Muscle layer of duodenum (tissue), 2 donors: Measurements from ENCODE around the gene DLG2.

Source experiments
- H3K27ac ChIP-seq: one replicate; pipeline ENCODE4 v1.7.0; 2013; ENCODE audit warnings: mild to moderate bottlenecking, low read length
- H3K27me3 ChIP-seq: one replicate; pipeline ENCODE4 v1.7.0; 2013; ENCODE audit warnings: low read depth, mild to moderate bottlenecking, control low read depth, low read length
- H3K36me3 ChIP-seq, 2 donors: one replicate each; pipeline ENCODE4 v1.7.0; 2013; ENCODE audit warnings: low read length in 2 of 2, control low read depth in 1 of 2, mild to moderate bottlenecking in 1 of 2; ENCODE audit not compliant: insufficient read depth in 2 of 2, control insufficient read depth in 1 of 2
- H3K4me1 ChIP-seq, 2 donors: one replicate each; pipeline ENCODE4 v1.7.0; 2013; ENCODE audit warnings: low read length in 2 of 2, mild to moderate bottlenecking in 2 of 2, control low read depth in 1 of 2, moderate library complexity in 1 of 2; ENCODE audit not compliant: insufficient read depth in 2 of 2, control insufficient read depth in 1 of 2
- H3K4me3 ChIP-seq, 2 donors: one replicate each; pipeline ENCODE4 v1.7.0; 2013; ENCODE audit warnings: low read length in 2 of 2, low read depth in 1 of 2, mild to moderate bottlenecking in 1 of 2
- H3K9me3 ChIP-seq, 2 donors: one replicate each; pipeline ENCODE4 v1.7.0; 2013; ENCODE audit warnings: low read length in 2 of 2, control low read depth in 1 of 2, mild to moderate bottlenecking in 1 of 2; ENCODE audit not compliant: control insufficient read depth in 1 of 2
- donor health status: healthy.

DLG2 gene

GRCh38 chr11:84273541-84273940, 1353.6 kb downstream of the DLG2 start:
- Histone ChIP-seq H3K4me1 (no peaks in the 10 kb centered on the region), H3K4me3 (no peak overlapping the region)

DNA sequence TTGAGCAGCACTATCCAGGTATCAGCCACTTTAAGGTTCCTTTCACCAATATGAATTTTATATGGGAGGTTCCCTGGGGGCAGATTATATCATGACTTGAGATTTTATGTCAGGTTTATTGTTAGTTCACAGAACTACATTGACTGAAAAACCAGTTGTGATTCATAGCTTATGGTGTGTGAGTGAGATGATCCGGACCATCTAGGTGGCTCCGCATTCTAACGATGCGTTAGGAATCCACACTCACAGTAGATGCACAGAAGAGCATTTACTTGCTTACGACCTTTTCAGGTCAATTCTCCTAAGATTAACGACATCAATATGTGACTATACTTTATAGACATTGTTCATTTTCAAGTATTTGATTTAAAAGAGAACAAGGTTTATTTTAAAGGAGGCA, 1356.7 kb downstream of the DLG2 start:
- no peaks in the 10 kb centered on the region for H3K9me3 ChIP-seq
- no peak overlapping the region for H3K4me3 ChIP-seq
- H3K27ac ChIP-seq = no peak overlapping the region
- no peaks in the 10 kb centered on the region for H3K36me3 ChIP-seq
- no peaks in the 10 kb centered on the region for H3K4me1 ChIP-seq
- no peaks in the 10 kb centered on the region for H3K27me3 ChIP-seq

More at GRCh38 chr11:84273541-84273940, 1353.6 kb downstream of the DLG2 start:
- Histone ChIP-seq H3K36me3 (no peaks in the 10 kb centered on the region), H3K9me3 (no peaks in the 10 kb centered on the region), H3K27ac (no peak overlapping the region), H3K27me3 (no peaks in the 10 kb centered on the region)

DNA sequence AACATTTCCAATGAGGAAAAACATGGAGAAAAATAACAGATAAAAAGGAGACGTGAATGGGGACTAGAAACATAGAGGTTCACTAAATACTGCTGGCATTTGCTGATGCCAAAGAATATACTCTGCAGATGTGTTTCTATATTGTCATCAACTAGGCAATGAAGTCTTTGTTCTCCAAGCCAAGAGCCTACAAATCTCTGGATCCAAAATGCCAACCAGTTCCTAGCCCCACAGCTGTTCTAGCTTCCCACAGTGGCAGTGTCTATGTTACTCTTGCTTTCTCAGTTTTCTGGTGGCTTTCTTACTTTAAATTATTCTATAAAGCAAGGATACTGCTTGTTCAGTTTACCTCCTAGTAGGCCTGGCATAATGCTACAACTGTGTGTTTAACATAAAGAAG, 1363.1 kb downstream of the DLG2 start:
- no peaks in the 10 kb centered on the region for H3K9me3 ChIP-seq
- no peak overlapping the region for H3K27ac ChIP-seq
- H3K4me3 ChIP-seq = no peak overlapping the region
- H3K4me1 ChIP-seq = no peaks in the 10 kb centered on the region
- no peaks in the 10 kb centered on the region for H3K36me3 ChIP-seq
- no peaks in the 10 kb centered on the region for H3K27me3 ChIP-seq

DNA sequence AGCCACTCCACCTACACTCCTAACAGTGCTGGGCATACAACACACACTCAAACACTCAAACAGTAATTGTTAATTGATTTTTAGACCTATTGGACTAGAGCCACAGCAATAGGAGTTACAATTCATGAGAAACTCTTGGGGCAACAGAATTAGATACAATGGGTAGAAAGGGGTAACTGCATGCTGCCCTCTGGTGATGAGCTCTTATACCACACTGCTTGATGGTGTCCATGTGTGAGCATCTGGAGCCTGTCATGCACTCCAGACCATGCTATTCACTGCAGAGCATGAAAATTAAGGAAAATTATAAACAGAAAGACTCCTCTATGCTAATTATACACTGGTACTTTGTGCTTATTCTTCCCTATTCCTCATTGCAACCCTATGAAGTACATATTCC, 1365.4 kb downstream of the DLG2 start:
- Histone ChIP-seq H3K4me3 (no peak overlapping the region), H3K27me3 (no peaks in the 10 kb centered on the region), H3K27ac (no peak overlapping the region), H3K9me3 (no peaks in the 10 kb centered on the region), H3K4me1 (no peaks in the 10 kb centered on the region), H3K36me3 (no peaks in the 10 kb centered on the region)

DNA sequence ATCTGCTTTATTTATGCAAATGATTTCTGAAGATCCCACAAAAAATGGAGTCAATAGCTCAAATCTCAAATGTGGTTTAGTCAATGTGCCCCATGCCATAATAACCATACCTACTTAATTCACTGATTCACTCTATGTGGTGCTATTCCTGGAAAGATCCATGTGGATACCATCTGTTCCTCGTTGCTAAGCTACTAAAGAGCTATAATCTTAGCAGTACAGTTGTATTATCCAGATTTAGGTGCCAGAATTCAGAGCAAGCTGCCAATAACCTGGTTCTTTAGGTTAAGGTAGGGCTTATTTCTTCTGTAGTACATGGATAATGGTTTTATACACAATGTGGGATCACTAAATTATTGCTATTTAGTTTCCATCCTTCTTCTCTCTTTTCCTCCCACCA, 1366.3 kb downstream of the DLG2 start:
- Histone ChIP-seq H3K4me1 (no peaks in the 10 kb centered on the region), H3K36me3 (no peaks in the 10 kb centered on the region), H3K27ac (no peak overlapping the region), H3K9me3 (no peaks in the 10 kb centered on the region), H3K27me3 (no peaks in the 10 kb centered on the region), H3K4me3 (no peak overlapping the region)

DNA sequence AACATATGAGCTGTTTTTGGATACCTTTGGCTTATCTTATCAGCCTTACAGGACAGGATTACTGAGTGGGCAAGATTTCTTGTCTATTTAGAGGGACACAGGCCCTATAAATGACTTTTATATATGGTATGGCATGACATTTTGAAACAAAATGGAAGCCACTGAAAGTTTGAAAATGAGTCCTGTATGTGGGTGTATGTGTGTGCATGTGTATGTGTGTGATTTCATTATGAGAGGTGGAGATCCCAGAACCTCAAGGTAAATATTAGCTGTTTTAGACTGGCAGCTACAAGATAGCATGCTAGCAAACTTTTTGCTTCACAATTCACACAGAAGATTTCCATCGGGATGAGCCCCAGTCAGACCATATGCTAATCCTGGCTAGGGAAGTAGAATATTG, 1370.5 kb downstream of the DLG2 start:
- H3K27ac ChIP-seq = no peak overlapping the region
- H3K27me3 ChIP-seq = no peaks in the 10 kb centered on the region
- no peaks in the 10 kb centered on the region for H3K36me3 ChIP-seq
- no peaks in the 10 kb centered on the region for H3K9me3 ChIP-seq
- no peak overlapping the region for H3K4me3 ChIP-seq
- no peaks in the 10 kb centered on the region for H3K4me1 ChIP-seq

DNA sequence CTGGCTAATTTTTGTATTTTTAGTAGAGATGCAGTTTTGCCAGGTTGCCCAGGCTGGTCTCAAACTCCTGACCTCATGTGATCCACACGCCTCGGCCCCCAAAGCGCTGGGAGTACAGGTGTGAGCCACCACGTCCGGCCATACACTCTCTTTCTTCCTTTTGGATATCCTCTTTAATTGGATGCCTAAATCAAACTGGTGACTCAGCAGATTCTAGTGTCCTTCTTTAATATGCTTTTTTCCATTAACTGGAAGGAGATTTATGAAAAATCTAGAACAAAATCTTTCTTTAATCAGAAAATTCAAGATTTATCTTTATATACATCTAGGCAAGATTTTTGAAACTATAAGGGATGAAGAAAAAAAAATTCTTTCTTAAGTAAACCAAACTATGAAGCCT, 1371.7 kb downstream of the DLG2 start:
- no peaks in the 10 kb centered on the region for H3K4me1 ChIP-seq
- H3K36me3 ChIP-seq = peaks cover 0 to 1% of the 10 kb centered on the region in 2 donors
- H3K27me3 ChIP-seq = no peaks in the 10 kb centered on the region
- H3K9me3 ChIP-seq = no peaks in the 10 kb centered on the region
- no peak overlapping the region for H3K4me3 ChIP-seq
- no peak overlapping the region for H3K27ac ChIP-seq

DNA sequence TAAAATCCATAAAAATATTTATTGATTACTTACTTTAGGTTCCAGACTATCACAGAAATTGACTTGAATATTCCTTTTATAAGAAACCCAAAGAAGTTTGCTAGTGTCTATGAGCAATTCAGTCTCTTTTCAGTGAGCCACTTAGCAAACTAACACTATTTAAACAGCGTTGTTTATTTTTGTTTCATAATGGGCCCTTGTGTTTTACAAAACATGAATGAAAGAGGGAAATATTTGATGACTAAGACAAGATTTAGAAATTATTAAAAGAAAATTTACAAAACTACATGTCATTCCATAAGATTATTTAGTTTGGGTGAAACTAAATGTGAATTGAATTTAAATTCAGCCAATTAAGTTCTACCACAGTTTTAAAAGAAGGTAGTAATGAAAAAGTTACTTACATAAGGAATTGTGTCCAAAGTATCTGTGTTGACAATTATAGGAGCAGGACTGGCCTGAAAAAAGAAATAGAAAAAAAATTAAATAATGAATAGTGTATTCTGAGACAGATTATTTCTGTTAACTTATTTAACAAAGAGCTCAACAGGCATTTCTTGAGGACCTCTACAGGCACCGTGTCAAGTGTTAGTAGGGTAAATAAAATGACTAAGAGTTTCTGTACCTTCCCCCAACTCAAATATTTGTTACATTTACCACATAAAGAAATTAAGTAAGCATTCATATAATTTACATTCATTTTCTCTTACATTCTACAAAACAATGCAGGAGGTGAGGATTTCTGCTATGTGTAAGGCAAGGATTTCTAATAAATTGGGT, 1376.1 kb downstream of the DLG2 start:
- H3K9me3 ChIP-seq = no peaks in the 10 kb centered on the region
- H3K4me1 ChIP-seq = no peaks in the 10 kb centered on the region
- no peak overlapping the region for H3K27ac ChIP-seq
- H3K27me3 ChIP-seq = no peaks in the 10 kb centered on the region
- no peak overlapping the region for H3K4me3 ChIP-seq
- peaks cover 0 to 3% of the 10 kb centered on the region in 2 donors for H3K36me3 ChIP-seq

GRCh38 chr11:84249344-84250135, 1377.6 kb downstream of the DLG2 start:
- H3K36me3 ChIP-seq = peaks cover 0 to 3% of the 10 kb centered on the region in 2 donors
- no peak overlapping the region for H3K4me3 ChIP-seq
- no peak overlapping the region for H3K27ac ChIP-seq
- H3K27me3 ChIP-seq = no peaks in the 10 kb centered on the region
- H3K9me3 ChIP-seq = no peaks in the 10 kb centered on the region
- H3K4me1 ChIP-seq = no peaks in the 10 kb centered on the region

GRCh38 chr11:84247926-84248325, 1379.2 kb downstream of the DLG2 start:
- no peaks in the 10 kb centered on the region for H3K9me3 ChIP-seq
- no peaks in the 10 kb centered on the region for H3K4me1 ChIP-seq
- H3K4me3 ChIP-seq = no peak overlapping the region
- H3K27ac ChIP-seq = no peak overlapping the region
- H3K27me3 ChIP-seq = no peaks in the 10 kb centered on the region
- peaks cover 0 to 3% of the 10 kb centered on the region in 2 donors for H3K36me3 ChIP-seq

DNA sequence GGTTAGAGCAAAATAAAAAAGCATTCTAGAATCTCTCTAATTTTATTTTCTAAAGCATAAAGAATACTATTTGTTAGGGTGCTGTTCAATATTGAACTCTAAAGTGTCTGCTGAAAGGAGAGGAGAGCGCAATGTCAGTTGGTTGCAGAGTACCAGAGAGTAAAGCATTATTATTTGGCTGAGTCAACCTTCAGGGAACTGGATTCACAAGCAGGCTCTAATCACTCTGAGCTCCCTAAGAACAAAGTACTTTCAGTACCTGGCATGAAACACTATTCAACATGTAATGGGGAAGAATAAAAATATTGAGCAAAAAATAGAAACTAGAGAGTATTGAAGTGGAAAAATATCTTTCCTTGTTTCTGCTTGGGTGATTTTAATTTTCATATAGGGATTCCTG, 1380.0 kb downstream of the DLG2 start:
- Histone ChIP-seq H3K4me3 (no peak overlapping the region), H3K27ac (no peak overlapping the region), H3K36me3 (peaks cover 0 to 3% of the 10 kb centered on the region in 2 donors), H3K9me3 (no peaks in the 10 kb centered on the region), H3K4me1 (no peaks in the 10 kb centered on the region), H3K27me3 (no peaks in the 10 kb centered on the region)
